ENCODE results near the gene HOXC11.

DNA sequence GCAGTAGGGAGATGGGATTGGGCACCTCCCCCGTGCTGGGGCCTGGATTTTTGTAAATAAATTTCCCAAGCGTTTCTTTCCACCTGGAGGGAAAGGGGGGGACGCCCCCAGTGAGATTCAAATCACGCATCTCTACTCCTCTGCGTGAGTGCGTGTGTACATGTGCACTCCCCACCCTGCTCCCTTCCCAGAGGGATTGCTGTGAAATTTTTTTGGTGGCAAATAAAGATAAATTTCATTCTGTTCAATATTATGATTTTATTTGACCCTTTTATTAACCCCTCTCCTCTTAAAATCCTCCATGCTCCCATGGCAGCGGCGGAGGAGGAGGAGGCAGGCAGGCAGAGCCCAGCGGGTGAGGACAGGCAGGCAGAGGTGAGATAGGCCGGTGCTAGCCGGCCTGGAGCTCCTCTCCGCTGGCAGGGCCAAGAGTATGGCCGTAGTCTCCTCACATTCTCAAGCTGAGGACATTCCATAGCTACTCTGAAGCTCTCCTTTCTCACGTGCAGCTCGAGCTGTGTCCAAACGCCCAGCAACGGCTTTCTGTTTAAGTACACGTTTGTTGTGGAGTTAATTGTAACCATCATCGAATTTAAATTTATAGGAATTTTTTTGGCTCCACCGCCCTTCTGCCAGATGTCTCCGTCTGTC, 3.4 kb downstream of the HOXC11 start:
- TF ChIP-seq, protein P1, sequence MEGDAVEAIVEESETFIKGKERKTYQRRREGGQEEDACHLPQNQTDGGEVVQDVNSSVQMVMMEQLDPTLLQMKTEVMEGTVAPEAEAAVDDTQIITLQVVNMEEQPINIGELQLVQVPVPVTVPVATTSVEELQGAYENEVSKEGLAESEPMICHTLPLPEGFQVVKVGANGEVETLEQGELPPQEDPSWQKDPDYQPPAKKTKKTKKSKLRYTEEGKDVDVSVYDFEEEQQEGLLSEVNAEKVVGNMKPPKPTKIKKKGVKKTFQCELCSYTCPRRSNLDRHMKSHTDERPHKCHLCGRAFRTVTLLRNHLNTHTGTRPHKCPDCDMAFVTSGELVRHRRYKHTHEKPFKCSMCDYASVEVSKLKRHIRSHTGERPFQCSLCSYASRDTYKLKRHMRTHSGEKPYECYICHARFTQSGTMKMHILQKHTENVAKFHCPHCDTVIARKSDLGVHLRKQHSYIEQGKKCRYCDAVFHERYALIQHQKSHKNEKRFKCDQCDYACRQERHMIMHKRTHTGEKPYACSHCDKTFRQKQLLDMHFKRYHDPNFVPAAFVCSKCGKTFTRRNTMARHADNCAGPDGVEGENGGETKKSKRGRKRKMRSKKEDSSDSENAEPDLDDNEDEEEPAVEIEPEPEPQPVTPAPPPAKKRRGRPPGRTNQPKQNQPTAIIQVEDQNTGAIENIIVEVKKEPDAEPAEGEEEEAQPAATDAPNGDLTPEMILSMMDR (IDR thresholded peaks at IDR 0.05), result no peak
- TF ChIP-seq POLR2A (IDR thresholded peaks at IDR 0.05), result no peak
- no peak for TF ChIP-seq POLR2AphosphoS5 (IDR thresholded peaks at IDR 0.05)
